NCI-H2196 (cell line): ENCODE data around the gene SELENOF.
"Not testable (repeated sequence)": the region's sequence is repeated elsewhere in the genome, so short reads cannot be mapped to it uniquely, and the experiment has no call there.

Source experiments
- DNase-seq: peaks from one replicate; lab custom pipeline; 2025; ENCODE audit not compliant: unreplicated experiment; lab: John Stamatoyannopoulos, UW

The SELENOF gene

GRCh38 chr1:86819970-86820369 is 94.0 kb downstream of the SELENOF start:
- DNase-seq, result not testable (repeated sequence)

DNA sequence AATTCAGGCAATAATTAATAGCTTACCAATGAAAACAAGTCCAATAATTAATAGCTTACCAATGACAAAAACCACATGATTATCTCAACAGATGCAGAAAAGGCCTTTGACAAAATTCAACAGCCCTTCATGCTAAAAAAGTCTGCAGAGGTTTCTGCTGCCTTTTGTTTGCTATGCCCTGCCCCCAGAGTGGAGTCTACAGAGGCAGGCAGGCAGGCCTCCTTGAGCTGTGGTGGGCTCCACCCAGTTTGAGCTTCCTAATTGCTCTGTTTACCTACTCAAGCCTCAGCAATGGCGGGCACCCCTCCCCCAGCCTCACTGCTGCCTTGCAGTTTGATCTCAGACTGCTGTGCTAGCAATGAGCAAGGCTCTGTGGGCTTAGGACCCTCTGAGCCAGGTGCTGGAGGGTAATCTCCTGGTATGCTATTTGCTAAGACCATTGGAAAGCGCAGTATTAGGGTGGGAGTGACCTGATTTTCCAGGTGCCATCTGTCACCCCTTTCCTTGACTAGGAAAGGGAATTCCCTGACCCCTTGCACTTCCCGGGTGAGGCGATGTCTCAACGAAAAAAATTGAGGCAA is 96.6 kb downstream of the SELENOF start:
- DNase-seq, result not testable (repeated sequence)

DNA sequence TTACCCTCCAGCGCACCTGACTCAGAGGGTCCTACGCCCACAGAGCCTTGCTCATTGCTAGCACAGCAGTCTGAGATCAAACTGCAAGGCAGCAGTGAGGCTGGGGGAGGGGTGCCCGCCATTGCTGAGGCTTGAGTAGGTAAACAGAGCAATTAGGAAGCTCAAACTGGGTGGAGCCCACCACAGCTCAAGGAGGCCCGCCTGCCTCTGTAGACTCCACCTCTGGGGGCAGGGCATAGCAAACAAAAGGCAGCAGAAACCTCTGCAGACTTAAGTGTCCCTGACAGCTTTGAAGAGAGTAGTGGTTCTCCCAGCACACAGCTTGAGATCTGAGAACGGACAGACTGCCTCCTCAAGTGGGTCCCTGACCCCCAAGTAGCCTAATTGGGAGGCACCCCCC is 99.8 kb downstream of the SELENOF start:
- DNase-seq, result not testable (repeated sequence)
